Measurements from ENCODE around the gene CFLAR.

Gene CFLAR

DNA sequence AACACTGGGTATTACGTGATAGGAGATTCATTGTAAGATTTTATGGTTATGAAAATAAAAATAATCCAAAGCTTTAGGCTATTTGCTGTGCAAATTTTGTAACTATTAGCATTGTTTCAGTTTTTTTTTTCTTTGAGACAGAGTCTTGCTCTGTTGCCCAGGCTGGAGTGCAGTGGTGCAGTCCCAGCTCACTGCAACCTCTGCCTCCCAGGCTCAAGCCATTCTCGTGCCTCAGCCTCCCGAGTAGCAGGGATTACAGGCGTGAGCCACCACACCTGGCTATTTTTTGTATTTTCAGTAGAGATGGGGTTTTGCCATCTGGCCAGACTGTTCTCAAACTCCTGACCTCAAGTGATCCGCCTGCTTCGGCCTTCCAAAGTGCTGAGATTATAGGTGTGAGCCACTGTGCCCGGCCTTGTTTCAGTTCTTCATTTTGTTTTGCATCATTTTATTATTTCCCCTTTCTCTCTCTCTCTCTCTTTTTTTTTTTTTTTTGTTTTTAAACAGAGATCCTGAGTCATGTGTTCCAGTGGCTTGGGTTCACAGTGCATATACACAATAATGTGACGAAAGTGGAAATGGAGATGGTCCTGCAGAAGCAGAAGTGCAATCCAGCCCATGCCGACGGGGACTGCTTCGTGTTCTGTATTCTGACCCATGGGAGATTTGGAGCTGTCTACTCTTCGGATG lies 92.7 kb downstream of the CFLAR start:
- ATAC-seq = no peak
- TF ChIP-seq, protein P1, sequence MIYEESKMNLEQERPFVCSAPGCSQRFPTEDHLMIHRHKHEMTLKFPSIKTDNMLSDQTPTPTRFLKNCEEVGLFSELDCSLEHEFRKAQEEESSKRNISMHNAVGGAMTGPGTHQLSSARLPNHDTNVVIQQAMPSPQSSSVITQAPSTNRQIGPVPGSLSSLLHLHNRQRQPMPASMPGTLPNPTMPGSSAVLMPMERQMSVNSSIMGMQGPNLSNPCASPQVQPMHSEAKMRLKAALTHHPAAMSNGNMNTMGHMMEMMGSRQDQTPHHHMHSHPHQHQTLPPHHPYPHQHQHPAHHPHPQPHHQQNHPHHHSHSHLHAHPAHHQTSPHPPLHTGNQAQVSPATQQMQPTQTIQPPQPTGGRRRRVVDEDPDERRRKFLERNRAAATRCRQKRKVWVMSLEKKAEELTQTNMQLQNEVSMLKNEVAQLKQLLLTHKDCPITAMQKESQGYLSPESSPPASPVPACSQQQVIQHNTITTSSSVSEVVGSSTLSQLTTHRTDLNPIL (CRISPR knock-in tag; IDR thresholded peaks at IDR 0.05; ENCODE audit: low read depth) = no peak
- no peak for TF ChIP-seq ZFP3 (CRISPR knock-in tag; IDR thresholded peaks at IDR 0.05)
- TF ChIP-seq TOX (CRISPR knock-in tag; IDR thresholded peaks at IDR 0.05; ENCODE audit: borderline replicate concordance) = no peak
- no peak for TF ChIP-seq ZC3H10 (CRISPR knock-in tag; IDR thresholded peaks at IDR 0.05)
- TF ChIP-seq ISL1 (CRISPR knock-in tag; IDR thresholded peaks at IDR 0.05) = no peak

DNA sequence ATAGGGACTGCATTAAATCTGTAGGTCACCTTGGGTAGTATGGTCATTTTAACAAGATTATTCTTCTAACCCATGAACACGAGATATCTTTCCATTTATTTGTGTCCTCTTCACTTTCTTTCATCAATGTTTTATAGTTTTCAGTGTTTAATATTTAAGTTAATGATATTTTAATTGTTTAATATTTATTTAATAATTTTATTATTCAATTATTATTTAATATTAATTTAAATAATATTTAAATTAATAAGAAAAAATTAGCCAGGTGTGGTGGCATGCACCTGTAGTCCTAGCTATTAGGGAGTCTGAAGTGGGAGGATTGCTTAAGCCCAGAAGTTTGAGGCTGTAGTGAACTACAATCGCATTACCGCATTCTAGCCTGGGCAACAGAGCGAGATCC lies 100.0 kb downstream of the CFLAR start:
- no peak for ATAC-seq
- no peak for TF ChIP-seq TOX (CRISPR knock-in tag; IDR thresholded peaks at IDR 0.05; ENCODE audit: borderline replicate concordance)
- TF ChIP-seq ARNTL (CRISPR knock-in tag; IDR thresholded peaks at IDR 0.05; ENCODE audit: borderline replicate concordance, low read depth) = no peak
- no peak for TF ChIP-seq ZFP3 (CRISPR knock-in tag; IDR thresholded peaks at IDR 0.05)
- TF ChIP-seq TCF4 (CRISPR knock-in tag; IDR thresholded peaks at IDR 0.05; ENCODE audit: borderline replicate concordance) = no peak
- no peak for TF ChIP-seq PPARA (CRISPR knock-in tag; IDR thresholded peaks at IDR 0.05; ENCODE audit: borderline replicate concordance)
- no peak for TF ChIP-seq ZFP30 (CRISPR knock-in tag; IDR thresholded peaks at IDR 0.05)
- TF ChIP-seq, protein P2, sequence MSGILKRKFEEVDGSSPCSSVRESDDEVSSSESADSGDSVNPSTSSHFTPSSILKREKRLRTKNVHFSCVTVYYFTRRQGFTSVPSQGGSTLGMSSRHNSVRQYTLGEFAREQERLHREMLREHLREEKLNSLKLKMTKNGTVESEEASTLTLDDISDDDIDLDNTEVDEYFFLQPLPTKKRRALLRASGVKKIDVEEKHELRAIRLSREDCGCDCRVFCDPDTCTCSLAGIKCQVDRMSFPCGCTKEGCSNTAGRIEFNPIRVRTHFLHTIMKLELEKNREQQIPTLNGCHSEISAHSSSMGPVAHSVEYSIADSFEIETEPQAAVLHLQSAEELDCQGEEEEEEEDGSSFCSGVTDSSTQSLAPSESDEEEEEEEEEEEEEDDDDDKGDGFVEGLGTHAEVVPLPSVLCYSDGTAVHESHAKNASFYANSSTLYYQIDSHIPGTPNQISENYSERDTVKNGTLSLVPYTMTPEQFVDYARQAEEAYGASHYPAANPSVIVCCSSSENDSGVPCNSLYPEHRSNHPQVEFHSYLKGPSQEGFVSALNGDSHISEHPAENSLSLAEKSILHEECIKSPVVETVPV (CRISPR knock-in tag; IDR thresholded peaks at IDR 0.05) = no peak
- no peak for TF ChIP-seq BACH2 (CRISPR knock-in tag; IDR thresholded peaks at IDR 0.05; ENCODE audit: borderline replicate concordance)
- TF ChIP-seq ZNF565 (CRISPR knock-in tag; conservative IDR thresholded peaks at IDR 0.05; ENCODE audit: low read depth) = no peak
- no peak for TF ChIP-seq RARB (CRISPR knock-in tag; IDR thresholded peaks at IDR 0.05)
- TF ChIP-seq, protein P3, sequence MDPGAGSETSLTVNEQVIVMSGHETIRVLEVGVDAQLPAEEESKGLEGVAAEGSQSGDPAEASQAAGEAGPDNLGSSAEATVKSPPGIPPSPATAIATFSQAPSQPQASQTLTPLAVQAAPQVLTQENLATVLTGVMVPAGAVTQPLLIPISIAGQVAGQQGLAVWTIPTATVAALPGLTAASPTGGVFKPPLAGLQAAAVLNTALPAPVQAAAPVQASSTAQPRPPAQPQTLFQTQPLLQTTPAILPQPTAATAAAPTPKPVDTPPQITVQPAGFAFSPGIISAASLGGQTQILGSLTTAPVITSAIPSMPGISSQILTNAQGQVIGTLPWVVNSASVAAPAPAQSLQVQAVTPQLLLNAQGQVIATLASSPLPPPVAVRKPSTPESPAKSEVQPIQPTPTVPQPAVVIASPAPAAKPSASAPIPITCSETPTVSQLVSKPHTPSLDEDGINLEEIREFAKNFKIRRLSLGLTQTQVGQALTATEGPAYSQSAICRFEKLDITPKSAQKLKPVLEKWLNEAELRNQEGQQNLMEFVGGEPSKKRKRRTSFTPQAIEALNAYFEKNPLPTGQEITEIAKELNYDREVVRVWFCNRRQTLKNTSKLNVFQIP (CRISPR knock-in tag; IDR thresholded peaks at IDR 0.05; ENCODE audit: borderline replicate concordance, low read depth) = no peak
- no peak for TF ChIP-seq ZNF8 (CRISPR knock-in tag; IDR thresholded peaks at IDR 0.05)
- TF ChIP-seq ZC3H10 (CRISPR knock-in tag; IDR thresholded peaks at IDR 0.05) = no peak
- no peak for TF ChIP-seq OSR1 (CRISPR knock-in tag; IDR thresholded peaks at IDR 0.05)
- no peak for TF ChIP-seq ZNF70 (CRISPR knock-in tag; IDR thresholded peaks at IDR 0.05)
- TF ChIP-seq SNAI2 (CRISPR knock-in tag; IDR thresholded peaks at IDR 0.05) = no peak
- TF ChIP-seq, protein P1 (CRISPR knock-in tag; IDR thresholded peaks at IDR 0.05; ENCODE audit: low read depth) = no peak
- TF ChIP-seq ISL1 (CRISPR knock-in tag; IDR thresholded peaks at IDR 0.05) = no peak
- TF ChIP-seq CSDC2 (CRISPR knock-in tag; IDR thresholded peaks at IDR 0.05) = no peak

DNA sequence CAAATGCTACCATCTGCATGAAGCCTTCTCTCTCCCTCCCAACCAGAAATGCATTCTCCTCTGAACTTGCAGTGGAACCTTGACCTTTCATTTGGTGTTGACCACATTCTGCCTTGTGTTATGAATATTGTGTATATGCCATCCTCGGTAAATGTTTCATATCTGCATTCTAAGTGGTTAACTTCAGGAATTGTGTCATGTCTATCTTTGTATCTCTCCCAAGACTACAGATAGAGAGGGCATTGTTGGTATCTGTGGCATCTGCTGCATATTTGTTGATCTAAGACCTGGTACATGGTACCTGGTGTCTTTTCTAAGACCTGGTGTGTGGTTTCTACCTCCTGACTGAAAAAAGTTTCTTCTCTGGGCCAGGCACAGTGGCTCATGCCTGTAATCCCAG lies 101.0 kb downstream of the CFLAR start:
- no peak for ATAC-seq
- TF ChIP-seq TOX (CRISPR knock-in tag; IDR thresholded peaks at IDR 0.05; ENCODE audit: borderline replicate concordance) = no peak
- TF ChIP-seq ZNF70 (CRISPR knock-in tag; IDR thresholded peaks at IDR 0.05) = no peak
- no peak for TF ChIP-seq ISL1 (CRISPR knock-in tag; IDR thresholded peaks at IDR 0.05)
- no peak for TF ChIP-seq ZNF565 (CRISPR knock-in tag; conservative IDR thresholded peaks at IDR 0.05; ENCODE audit: low read depth)
- no peak for TF ChIP-seq ESRRG (CRISPR knock-in tag; IDR thresholded peaks at IDR 0.05)
- TF ChIP-seq ZNF8 (CRISPR knock-in tag; IDR thresholded peaks at IDR 0.05) = no peak
- TF ChIP-seq, protein P4, sequence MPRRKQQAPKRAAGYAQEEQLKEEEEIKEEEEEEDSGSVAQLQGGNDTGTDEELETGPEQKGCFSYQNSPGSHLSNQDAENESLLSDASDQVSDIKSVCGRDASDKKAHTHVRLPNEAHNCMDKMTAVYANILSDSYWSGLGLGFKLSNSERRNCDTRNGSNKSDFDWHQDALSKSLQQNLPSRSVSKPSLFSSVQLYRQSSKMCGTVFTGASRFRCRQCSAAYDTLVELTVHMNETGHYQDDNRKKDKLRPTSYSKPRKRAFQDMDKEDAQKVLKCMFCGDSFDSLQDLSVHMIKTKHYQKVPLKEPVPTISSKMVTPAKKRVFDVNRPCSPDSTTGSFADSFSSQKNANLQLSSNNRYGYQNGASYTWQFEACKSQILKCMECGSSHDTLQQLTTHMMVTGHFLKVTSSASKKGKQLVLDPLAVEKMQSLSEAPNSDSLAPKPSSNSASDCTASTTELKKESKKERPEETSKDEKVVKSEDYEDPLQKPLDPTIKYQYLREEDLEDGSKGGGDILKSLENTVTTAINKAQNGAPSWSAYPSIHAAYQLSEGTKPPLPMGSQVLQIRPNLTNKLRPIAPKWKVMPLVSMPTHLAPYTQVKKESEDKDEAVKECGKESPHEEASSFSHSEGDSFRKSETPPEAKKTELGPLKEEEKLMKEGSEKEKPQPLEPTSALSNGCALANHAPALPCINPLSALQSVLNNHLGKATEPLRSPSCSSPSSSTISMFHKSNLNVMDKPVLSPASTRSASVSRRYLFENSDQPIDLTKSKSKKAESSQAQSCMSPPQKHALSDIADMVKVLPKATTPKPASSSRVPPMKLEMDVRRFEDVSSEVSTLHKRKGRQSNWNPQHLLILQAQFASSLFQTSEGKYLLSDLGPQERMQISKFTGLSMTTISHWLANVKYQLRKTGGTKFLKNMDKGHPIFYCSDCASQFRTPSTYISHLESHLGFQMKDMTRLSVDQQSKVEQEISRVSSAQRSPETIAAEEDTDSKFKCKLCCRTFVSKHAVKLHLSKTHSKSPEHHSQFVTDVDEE (CRISPR knock-in tag; IDR thresholded peaks at IDR 0.05) = no peak
- TF ChIP-seq, protein P2 (CRISPR knock-in tag; IDR thresholded peaks at IDR 0.05) = no peak
- TF ChIP-seq RARB (CRISPR knock-in tag; IDR thresholded peaks at IDR 0.05) = no peak
